GM12865 (cell line): ENCODE data around the gene GDPGP1.
A peak's percentile ranks its signal among the peaks of the same experiment; 100 is the strongest.

ENCODE experiments used
- DNase-seq: peaks from one replicate; pipeline ENCODE4 v3.0.0; 2010; ENCODE audit warnings: low read depth
- H3K4me3 ChIP-seq: 2 replicates; pipeline ENCODE4 v1.5.1; 2011; ENCODE audit warnings: mild to moderate bottlenecking, low read depth, low read length, control low read depth
- CTCF ChIP-seq: IDR thresholded peaks from 2 replicates; pipeline ENCODE4 v1.5.1; 2011; ENCODE audit warnings: low read length, control low read depth, low read depth, inconsistent platforms; ENCODE audit not compliant: insufficient read depth; ENCODE audit errors: missing control alignments

The GDPGP1 gene

DNA sequence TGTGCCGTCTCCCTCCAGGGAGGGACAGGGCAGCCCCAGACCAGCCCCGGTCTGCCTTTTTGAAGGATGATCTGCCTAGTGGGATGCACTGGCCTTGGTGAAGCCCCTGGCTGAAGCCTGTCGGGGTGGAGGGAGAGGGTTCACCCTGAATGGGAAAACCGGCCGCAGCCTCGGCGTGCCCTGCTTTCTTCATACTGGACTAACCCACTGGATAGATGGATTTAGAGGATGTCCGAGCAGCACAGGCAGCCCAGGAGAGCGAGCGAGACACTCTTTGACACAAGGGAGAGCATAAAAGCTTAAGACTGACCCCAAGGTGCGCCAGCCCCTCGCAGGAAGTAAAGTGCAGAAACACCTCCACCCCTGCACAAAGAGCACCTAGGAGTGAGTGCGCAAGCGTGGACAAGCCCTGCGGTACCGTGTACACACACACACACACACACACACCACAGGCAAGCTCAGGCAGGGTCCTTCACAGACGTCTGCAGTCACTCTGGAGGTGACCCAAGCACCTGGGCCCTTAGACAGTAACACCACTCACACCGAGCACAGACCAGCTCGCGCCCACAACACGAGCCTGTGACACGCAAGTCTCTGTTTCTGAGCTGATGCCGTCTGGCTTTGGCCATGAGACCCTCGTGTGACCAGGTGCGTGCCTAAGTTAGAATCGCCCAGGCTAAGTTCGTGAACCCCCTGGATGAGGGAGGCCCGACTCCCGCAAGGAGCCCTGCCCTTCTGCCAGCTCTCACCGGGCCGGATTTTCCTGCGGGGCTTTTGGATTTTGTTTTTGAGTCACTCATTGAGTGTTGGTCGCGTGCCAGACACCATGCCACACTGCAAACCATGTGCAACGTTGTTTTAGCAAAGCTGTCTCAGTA lies 21.5 kb upstream of the GDPGP1 start:
- TF ChIP-seq CTCF, result no peak
- DNase-seq, result no peak
- H3K4me3 ChIP-seq, result no peak overlapping the region

GRCh38 chr15:90213122-90213817 lies 20.7 kb upstream of the GDPGP1 start:
- no peak for TF ChIP-seq CTCF
- no peak overlapping the region for H3K4me3 ChIP-seq
- DNase-seq, result peak; percentile 37

- TF ChIP-seq CTCF, result no peak
Observed at GRCh38 chr15:90213818-90214204, 20.2 kb upstream of the GDPGP1 start.

GRCh38 chr15:90214553-90215196 lies 19.3 kb upstream of the GDPGP1 start:
- DNase-seq, result peak; percentile 28
- no peak overlapping the region for H3K4me3 ChIP-seq
- TF ChIP-seq CTCF, result no peak

More at GRCh38 chr15:90213818-90214204, 20.2 kb upstream of the GDPGP1 start:
- DNase-seq, result no peak
- no peak overlapping the region for H3K4me3 ChIP-seq

- DNase-seq, result no peak
- TF ChIP-seq CTCF, result no peak
- H3K4me3 ChIP-seq, result no peak overlapping the region
Observed at GRCh38 chr15:90217671-90218394, 16.2 kb upstream of the GDPGP1 start.

- peak; percentile 72 for TF ChIP-seq CTCF
- no peak overlapping the region for H3K4me3 ChIP-seq
- DNase-seq, result peak; percentile 56
Observed at GRCh38 chr15:90219421-90220141, 14.4 kb upstream of the GDPGP1 start.
